ENCODE data around the gene TSPEAR.
"Not testable (repeated sequence)": the region's sequence is repeated elsewhere in the genome, so short reads cannot be mapped to it uniquely, and the experiment has no call there.

- not testable (repeated sequence) for TF ChIP-seq TAF1 (IDR thresholded peaks at IDR 0.05; ENCODE audit: borderline replicate concordance, insufficient read depth, low read length); POLR2AphosphoS5 (IDR thresholded peaks at IDR 0.05; ENCODE audit: low read depth, low read length); REST (IDR thresholded peaks at IDR 0.05; ENCODE audit: insufficient read depth in 1 of 2, low read depth in 2 of 2, low read length in 2 of 2); SIN3A (IDR thresholded peaks at IDR 0.05; ENCODE audit: borderline replicate concordance, insufficient read depth, low read length)
Measured at GRCh38 chr21:44580231-44580821, 131.0 kb downstream of the TSPEAR start, which contains the start of gene KRTAP10-5.

Data from PFSK-1 (cell line).